ENCODE results near the gene TTC9C.

DNA sequence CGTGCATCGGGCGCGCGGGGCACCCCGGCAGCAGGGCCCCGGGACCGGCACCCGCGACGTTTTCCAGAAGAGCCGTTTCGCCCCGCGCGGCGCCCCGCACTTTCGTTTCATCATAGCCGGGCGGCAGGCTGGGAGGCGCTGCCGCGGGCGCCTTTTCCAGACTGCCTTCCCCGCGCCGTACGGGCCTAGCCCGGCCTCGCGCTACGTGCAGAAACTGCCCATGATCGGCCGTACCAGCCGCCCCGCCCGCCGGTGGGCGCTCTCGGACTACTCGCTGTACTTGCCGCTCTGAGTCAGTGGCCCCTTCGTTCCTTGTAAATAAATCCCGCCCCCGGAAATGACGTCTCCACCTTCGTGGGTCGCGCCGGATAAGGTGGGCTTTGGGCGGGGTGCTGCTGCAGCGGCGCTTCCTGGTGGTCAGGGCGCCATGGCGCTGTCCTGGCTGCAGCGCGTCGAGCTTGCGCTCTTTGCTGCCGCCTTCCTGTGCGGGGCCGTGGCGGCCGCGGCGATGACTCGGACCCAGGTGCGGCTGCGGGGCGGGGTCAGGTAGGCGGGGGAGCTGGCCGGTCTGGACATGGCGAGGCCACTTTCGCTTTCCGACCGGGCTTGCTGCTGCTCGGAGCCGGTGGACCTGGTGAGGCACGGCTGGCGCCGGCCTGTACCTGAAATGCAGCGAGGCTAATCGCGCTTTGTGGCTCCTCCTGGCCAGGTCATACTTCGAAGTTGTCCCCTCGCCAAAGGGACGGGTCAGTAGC is 58.9 kb downstream of the TTC9C start, which contains the start of gene TMEM179B:
- TF ChIP-seq CTCF (IDR thresholded peaks at IDR 0.05 in 2 of 3, conservative IDR thresholded peaks at IDR 0.05 in 1 of 3; ENCODE audit: borderline replicate concordance in 1 of 3, insufficient read depth in 1 of 3, low read depth in 2 of 3, low read length in 2 of 3), result peak in 2 of 3 experiments; percentile 41 to 73; a peak in 4 of 6 replicates
- TF ChIP-seq EZH2 (IDR thresholded peaks at IDR 0.05), result no peak
- TF ChIP-seq JUND (IDR thresholded peaks at IDR 0.05), result no peak
- TF ChIP-seq ZNF274 (IDR thresholded peaks at IDR 0.05; ENCODE audit: low read depth, low read length), result no peak
- no peak for TF ChIP-seq RAD21 (IDR thresholded peaks at IDR 0.05; ENCODE audit: low read depth)
- peak; percentile 90 for TF ChIP-seq POLR2A (IDR thresholded peaks at IDR 0.05; ENCODE audit: borderline replicate concordance, extremely low read depth, insufficient read depth, insufficient read length)

Data from HCT116 (cell line).